ENCODE results near the gene YIPF3.

- TF ChIP-seq, protein P1, sequence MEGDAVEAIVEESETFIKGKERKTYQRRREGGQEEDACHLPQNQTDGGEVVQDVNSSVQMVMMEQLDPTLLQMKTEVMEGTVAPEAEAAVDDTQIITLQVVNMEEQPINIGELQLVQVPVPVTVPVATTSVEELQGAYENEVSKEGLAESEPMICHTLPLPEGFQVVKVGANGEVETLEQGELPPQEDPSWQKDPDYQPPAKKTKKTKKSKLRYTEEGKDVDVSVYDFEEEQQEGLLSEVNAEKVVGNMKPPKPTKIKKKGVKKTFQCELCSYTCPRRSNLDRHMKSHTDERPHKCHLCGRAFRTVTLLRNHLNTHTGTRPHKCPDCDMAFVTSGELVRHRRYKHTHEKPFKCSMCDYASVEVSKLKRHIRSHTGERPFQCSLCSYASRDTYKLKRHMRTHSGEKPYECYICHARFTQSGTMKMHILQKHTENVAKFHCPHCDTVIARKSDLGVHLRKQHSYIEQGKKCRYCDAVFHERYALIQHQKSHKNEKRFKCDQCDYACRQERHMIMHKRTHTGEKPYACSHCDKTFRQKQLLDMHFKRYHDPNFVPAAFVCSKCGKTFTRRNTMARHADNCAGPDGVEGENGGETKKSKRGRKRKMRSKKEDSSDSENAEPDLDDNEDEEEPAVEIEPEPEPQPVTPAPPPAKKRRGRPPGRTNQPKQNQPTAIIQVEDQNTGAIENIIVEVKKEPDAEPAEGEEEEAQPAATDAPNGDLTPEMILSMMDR (IDR thresholded peaks at IDR 0.05; ENCODE audit: low read depth, low read length): no peak
- no peak for TF ChIP-seq EZH2phosphoT487 (IDR thresholded peaks at IDR 0.05; ENCODE audit: low read depth)
These were observed 35.0 kb downstream of the YIPF3 start for GRCh38 chr6:43481591-43482236.

All from OCI-LY3 (cell line).